Suprapubic skin (tissue), 4 donors: ENCODE data around the gene MAP1LC3B. TPM values are rescaled to one million over a fixed set of nuclear protein-coding genes. Genes with fewer than 3 reads are reported as not detected.

ENCODE experiments used
- DNase-seq, 2 donors: peaks; one replicate each; pipeline ENCODE4 v3.0.0-alpha.2; 2019; ENCODE audit warnings: low spot score in 2 of 2
- H3K27ac ChIP-seq: fragments of 200-600 bp; sonication (generic); one replicate; pipeline ENCODE4 v1.5.1; 2019
- H3K27me3 ChIP-seq: fragments of 200-600 bp; sonication (generic); one replicate; pipeline ENCODE4 v1.5.1; 2019
- H3K36me3 ChIP-seq: fragments of 200-600 bp; sonication (generic); one replicate; pipeline ENCODE4 v1.5.1; 2019
- H3K4me1 ChIP-seq: fragments of 200-600 bp; sonication (generic); one replicate; pipeline ENCODE4 v1.5.1; 2019
- H3K4me3 ChIP-seq: fragments of 200-600 bp; sonication (generic); one replicate; pipeline ENCODE4 v1.5.1; 2019; ENCODE audit warnings: mild to moderate bottlenecking
- H3K9me3 ChIP-seq: fragments of 200-600 bp; sonication (generic); one replicate; pipeline ENCODE4 v1.5.1; 2019
- EP300 ChIP-seq: sonication (generic); formaldehyde crosslinking; IDR thresholded peaks from one replicate; pipeline ENCODE4 v1.6.1; 2017; ENCODE audit warnings: antibody characterized with exemption
- POLR2A ChIP-seq, 2 donors: fragments of 450-650 bp; IDR thresholded peaks; one replicate each; pipeline ENCODE4 v1.6.1; 2017; ENCODE audit warnings: antibody characterized with exemption in 2 of 2, mild to moderate bottlenecking in 2 of 2, moderate library complexity in 2 of 2
- POLR2AphosphoS5 ChIP-seq, 3 donors: sonication (generic); formaldehyde crosslinking; IDR thresholded peaks; one replicate each; pipeline ENCODE4 v1.6.1; 2017; ENCODE audit warnings: antibody characterized with exemption in 3 of 3
- WGBS: methylation state at CpG from one replicate; pipeline ENCODE4 v1.1.5; 2018; 5-methylcytosine and 5-hydroxymethylcytosine counted together
- total RNA-seq, 4 donors: library from RNA; depleted of rRNA; stranded (reverse); fragments of >200 nt; gene quantifications; one replicate each; pipeline ENCODE4 v1.1.0, GENCODE V29; 2016
- TF ChIP-seq, protein P1 (sequence below), 2 donors: fragments of 200-600 bp in 1 of 2; fragments of 450-650 bp in 1 of 2; sonication (generic) in 1 of 2; IDR thresholded peaks; one replicate each; pipeline ENCODE4 v1.5.1; 2016 to 2019; ENCODE audit warnings: antibody characterized with exemption in 2 of 2, mild to moderate bottlenecking in 1 of 2, moderate library complexity in 1 of 2

The MAP1LC3B gene
- total RNA-seq, 4 donors from 2014 or later, result 57.8 to 82.0 (median 71.3) TPM

DNA sequence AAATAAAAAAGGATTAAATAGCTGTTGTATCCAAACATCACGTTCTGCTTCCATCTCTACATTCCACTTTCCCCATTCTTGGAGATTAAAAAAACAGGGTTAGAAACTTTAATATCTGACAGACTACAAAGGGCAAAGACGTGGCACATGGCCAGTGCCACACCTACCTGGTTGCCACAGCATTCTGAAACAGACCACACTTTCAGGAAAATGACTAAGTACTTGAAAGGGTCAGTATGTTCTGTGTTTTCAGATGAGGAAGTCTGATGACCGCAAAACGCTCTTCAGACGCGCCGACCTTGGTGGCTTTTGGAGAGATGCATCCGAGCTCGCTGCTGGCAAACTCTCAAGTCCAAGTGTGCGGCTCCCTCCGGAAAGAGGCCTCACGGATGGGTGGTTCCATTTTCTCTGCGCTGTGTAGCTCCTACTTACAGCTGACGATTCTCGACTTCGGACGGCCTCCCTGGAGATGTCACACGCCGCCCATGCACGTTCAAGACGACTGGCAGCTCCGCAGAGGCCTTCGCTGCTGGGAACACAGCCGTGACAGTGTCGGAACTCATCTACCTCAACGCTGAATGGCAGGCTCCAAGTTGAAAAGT is 15.5 kb downstream of the MAP1LC3B start:
- Histone ChIP-seq H3K36me3 (peaks cover 76% of the 10 kb centered on the region), H3K27me3 (no peaks in the 10 kb centered on the region)
- peak; percentile 81 to 83 for DNase-seq

DNA sequence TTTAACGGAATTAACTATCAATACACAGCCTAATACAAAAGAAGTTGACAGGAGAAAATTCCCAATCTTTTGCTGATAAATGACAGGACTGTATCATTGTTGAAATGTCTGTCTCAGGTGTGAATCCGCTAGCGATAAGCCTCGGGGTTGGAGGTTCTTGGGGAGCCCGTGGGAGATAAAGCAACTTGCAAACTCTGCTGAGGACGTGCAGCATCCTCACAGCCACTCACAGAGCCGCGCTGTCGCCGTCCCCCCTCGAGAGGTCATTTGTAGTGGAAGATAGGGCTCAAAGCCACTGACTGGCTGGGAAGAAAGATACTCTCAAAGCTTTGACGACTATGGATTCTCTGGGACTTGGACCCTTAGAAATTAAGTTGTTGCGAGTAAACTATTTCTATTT is 17.0 kb downstream of the MAP1LC3B start:
- no peak for DNase-seq
- no peaks in the 10 kb centered on the region for H3K4me1 ChIP-seq
- WGBS, result 89% methylated on average over 13 of the region's 13 CpGs
- H3K9me3 ChIP-seq, result no peaks in the 10 kb centered on the region
- H3K36me3 ChIP-seq, result peaks cover 81% of the 10 kb centered on the region
- H3K4me3 ChIP-seq, result no peak overlapping the region
- no peak for TF ChIP-seq POLR2AphosphoS5 (IDR thresholded peaks at IDR 0.05)
- TF ChIP-seq, protein P1, sequence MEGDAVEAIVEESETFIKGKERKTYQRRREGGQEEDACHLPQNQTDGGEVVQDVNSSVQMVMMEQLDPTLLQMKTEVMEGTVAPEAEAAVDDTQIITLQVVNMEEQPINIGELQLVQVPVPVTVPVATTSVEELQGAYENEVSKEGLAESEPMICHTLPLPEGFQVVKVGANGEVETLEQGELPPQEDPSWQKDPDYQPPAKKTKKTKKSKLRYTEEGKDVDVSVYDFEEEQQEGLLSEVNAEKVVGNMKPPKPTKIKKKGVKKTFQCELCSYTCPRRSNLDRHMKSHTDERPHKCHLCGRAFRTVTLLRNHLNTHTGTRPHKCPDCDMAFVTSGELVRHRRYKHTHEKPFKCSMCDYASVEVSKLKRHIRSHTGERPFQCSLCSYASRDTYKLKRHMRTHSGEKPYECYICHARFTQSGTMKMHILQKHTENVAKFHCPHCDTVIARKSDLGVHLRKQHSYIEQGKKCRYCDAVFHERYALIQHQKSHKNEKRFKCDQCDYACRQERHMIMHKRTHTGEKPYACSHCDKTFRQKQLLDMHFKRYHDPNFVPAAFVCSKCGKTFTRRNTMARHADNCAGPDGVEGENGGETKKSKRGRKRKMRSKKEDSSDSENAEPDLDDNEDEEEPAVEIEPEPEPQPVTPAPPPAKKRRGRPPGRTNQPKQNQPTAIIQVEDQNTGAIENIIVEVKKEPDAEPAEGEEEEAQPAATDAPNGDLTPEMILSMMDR (IDR thresholded peaks at IDR 0.05), result no peak
- no peak for TF ChIP-seq EP300
- no peak for TF ChIP-seq POLR2A (IDR thresholded peaks at IDR 0.05)
- H3K27ac ChIP-seq, result no peak overlapping the region
- no peaks in the 10 kb centered on the region for H3K27me3 ChIP-seq

More for the DNA sequence above, 15.5 kb downstream of the MAP1LC3B start:
- no peak overlapping the region for H3K4me3 ChIP-seq
- TF ChIP-seq POLR2A (IDR thresholded peaks at IDR 0.05) (no peak), EP300 (no peak), POLR2AphosphoS5 (IDR thresholded peaks at IDR 0.05) (no peak)
- TF ChIP-seq, protein P1 (IDR thresholded peaks at IDR 0.05), result no peak
- H3K4me1 ChIP-seq, result no peaks in the 10 kb centered on the region
- peak overlapping the region; percentile 66 for H3K27ac ChIP-seq
- 77% methylated on average over 26 of the region's 26 CpGs for WGBS
- H3K9me3 ChIP-seq, result no peaks in the 10 kb centered on the region

- no peaks in the 10 kb centered on the region for H3K27me3 ChIP-seq
- H3K27ac ChIP-seq, result no peak overlapping the region
- H3K4me3 ChIP-seq, result no peak overlapping the region
- 88% methylated on average over 13 of the region's 13 CpGs for WGBS
- H3K9me3 ChIP-seq, result no peaks in the 10 kb centered on the region
- H3K36me3 ChIP-seq, result peaks cover 81% of the 10 kb centered on the region
- DNase-seq, result peak in 1 of 2 donors; percentile 7
- no peaks in the 10 kb centered on the region for H3K4me1 ChIP-seq
- no peak for TF ChIP-seq EP300
- TF ChIP-seq, protein P1 (IDR thresholded peaks at IDR 0.05), result no peak
- no peak for TF ChIP-seq POLR2AphosphoS5 (IDR thresholded peaks at IDR 0.05)
- TF ChIP-seq POLR2A (IDR thresholded peaks at IDR 0.05), result no peak
Measured at GRCh38 chr16:87409781-87410180, 17.6 kb downstream of the MAP1LC3B start.

DNA sequence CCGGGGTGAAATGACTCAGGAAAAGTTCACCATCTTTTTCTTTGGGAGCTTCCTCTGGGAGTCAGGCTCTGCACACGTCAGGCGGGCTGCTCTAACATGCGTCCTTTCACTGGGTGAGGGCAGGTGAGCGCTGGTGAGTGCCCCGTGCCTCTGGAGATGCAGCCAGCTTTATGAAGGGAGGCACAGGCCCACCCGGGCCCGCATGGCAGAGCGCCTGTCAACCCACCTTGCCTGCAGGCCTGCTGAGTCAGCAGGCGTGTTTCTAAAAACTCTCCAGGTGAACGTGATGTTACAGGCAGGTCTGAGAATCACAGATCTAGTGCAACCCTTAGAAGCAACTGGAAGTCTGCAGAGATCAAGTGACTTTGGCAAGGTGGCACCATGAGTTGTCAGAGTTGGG is 18.4 kb downstream of the MAP1LC3B start:
- Histone ChIP-seq H3K27me3 (no peaks in the 10 kb centered on the region), H3K27ac (no peak overlapping the region), H3K4me1 (no peaks in the 10 kb centered on the region), H3K4me3 (no peak overlapping the region), H3K9me3 (no peaks in the 10 kb centered on the region), H3K36me3 (peaks cover 81% of the 10 kb centered on the region)
- no peak for DNase-seq
- TF ChIP-seq POLR2AphosphoS5 (IDR thresholded peaks at IDR 0.05) (no peak), EP300 (no peak)
- 72% methylated on average over 11 of the region's 11 CpGs for WGBS

DNA sequence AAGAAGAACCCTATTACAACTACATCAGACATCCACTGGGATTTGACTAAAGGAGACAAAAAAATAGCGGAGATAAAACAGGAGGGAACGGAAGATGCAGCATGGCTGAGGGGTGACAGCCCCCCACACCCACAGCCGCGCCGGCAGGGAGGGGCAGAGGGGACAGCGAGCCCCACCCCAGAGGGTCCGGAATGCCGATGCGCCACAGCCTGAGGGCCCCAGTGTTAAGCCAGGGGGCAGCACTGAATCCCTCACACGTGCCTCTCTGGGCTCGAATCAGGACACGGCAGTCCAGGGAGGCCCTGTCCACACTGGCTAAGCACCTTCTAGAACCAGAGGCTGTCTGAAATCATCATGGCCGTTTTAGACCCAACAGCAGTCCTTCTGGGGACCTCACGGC is 18.8 kb downstream of the MAP1LC3B start:
- Histone ChIP-seq H3K4me1 (no peaks in the 10 kb centered on the region), H3K9me3 (no peaks in the 10 kb centered on the region), H3K4me3 (no peak overlapping the region), H3K27me3 (no peaks in the 10 kb centered on the region), H3K27ac (no peak overlapping the region), H3K36me3 (peaks cover 83% of the 10 kb centered on the region)
- no peak for TF ChIP-seq EP300
- TF ChIP-seq POLR2A (IDR thresholded peaks at IDR 0.05), result no peak
- TF ChIP-seq POLR2AphosphoS5 (IDR thresholded peaks at IDR 0.05), result no peak
- TF ChIP-seq, protein P1 (IDR thresholded peaks at IDR 0.05), result no peak
- WGBS, result 87% methylated on average over 14 of the region's 14 CpGs
- no peak for DNase-seq
